Body of pancreas (tissue), 4 donors: ENCODE data around the gene PDE8B.

Experiments used
- POLR2A ChIP-seq, 3 donors: fragments of 450-650 bp; IDR thresholded peaks; one replicate each; pipeline ENCODE4 v1.6.1; 2016; ENCODE audit warnings: antibody characterized with exemption in 3 of 3, mild to moderate bottlenecking in 2 of 3
- TF ChIP-seq, protein P1 (sequence below), 7 experiments: fragments of 450-650 bp in 4 of 7; fragments of 200-600 bp in 3 of 7; sonication (generic) in 3 of 7; IDR thresholded peaks; one replicate each; pipeline ENCODE4 v1.5.1; 2016 to 2019; ENCODE audit warnings: antibody characterized with exemption in 7 of 7

DNA sequence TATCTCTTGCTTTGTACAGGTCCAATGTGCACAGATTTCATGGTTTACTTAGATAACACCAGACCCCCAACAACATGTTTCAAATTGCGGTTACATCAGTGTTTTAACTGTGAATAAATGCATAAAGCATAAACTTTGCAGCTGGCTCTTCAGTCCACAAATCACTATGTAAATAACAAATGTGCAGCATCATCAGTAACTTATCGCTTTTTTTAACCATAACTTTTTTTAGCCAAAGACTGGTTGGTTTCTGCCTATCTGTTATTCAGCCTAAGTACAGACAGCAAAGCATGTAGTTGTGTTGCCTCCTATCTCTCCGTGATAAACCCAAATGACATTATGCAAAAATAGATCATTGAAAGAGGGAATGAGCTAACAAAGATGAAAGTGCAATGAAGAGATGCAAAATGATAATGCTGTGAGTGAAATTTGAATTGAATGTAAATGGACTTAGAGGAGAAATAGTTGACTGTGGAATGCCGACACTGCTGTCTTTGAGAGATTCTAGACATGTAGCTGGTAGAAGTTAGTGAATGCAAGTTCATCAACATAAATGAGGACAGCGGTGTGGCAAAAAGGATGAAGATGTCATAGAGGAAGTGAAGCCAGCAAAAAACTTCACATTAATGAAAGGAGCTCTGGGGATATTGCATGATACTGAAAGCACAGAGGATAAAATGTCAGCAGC lies 108.8 kb downstream of the PDE8B start:
- TF ChIP-seq, protein P1, sequence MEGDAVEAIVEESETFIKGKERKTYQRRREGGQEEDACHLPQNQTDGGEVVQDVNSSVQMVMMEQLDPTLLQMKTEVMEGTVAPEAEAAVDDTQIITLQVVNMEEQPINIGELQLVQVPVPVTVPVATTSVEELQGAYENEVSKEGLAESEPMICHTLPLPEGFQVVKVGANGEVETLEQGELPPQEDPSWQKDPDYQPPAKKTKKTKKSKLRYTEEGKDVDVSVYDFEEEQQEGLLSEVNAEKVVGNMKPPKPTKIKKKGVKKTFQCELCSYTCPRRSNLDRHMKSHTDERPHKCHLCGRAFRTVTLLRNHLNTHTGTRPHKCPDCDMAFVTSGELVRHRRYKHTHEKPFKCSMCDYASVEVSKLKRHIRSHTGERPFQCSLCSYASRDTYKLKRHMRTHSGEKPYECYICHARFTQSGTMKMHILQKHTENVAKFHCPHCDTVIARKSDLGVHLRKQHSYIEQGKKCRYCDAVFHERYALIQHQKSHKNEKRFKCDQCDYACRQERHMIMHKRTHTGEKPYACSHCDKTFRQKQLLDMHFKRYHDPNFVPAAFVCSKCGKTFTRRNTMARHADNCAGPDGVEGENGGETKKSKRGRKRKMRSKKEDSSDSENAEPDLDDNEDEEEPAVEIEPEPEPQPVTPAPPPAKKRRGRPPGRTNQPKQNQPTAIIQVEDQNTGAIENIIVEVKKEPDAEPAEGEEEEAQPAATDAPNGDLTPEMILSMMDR (IDR thresholded peaks at IDR 0.05): no peak
- TF ChIP-seq POLR2A (IDR thresholded peaks at IDR 0.05): no peak
